Activated CD8-positive, alpha-beta memory T cell treated with anti-CD3 and anti-CD28 coated beads for 4 hours (primary cell): Measurements from ENCODE around the gene PARD3B.

Experiments
- DNase-seq, 2 donors: peaks; one replicate each; pipeline ENCODE4 v3.0.0-alpha.2; 2020; ENCODE audit warnings: low read depth in 2 of 2

PARD3B gene

DNA sequence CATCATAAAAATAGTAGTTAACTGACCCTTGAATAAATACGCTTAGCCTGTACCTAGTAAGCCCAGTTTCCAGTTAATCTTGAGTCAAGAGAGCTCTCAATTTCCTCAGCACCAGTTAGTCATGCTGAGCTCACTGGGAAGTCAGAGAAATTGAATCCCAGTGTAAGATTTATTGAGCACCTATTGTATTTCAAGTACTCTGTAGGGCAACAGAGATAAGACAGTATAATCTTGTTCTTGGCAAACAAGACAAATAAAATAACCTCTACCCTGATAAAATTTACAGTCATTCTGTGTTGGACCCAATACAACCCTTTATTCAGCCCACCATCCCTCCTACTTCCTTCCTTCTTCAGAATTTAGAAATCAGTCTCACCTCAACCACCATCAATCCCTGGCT is 1065.2 kb downstream of the PARD3B start:
- no peak for DNase-seq

DNA sequence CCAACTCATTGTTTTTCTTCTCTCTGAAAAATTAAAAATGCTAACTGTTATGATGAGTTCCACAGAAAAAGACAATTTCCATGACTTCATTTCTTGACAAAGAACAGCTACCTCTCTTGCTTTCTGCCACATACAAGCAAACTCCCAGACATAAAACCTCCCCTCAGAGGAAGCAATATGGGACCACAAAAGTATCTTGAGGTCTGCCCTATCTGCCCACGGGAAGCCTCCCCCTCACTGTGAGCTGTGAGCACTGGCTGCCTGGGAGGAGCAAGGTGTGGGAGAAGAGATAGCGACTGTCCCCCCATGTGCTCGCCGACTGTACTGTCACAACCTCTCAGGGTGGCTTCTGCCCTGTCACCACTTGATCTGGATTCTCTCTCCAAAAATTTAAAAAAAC is 1067.4 kb downstream of the PARD3B start:
- peak; percentile 2 to 48 for DNase-seq

DNA sequence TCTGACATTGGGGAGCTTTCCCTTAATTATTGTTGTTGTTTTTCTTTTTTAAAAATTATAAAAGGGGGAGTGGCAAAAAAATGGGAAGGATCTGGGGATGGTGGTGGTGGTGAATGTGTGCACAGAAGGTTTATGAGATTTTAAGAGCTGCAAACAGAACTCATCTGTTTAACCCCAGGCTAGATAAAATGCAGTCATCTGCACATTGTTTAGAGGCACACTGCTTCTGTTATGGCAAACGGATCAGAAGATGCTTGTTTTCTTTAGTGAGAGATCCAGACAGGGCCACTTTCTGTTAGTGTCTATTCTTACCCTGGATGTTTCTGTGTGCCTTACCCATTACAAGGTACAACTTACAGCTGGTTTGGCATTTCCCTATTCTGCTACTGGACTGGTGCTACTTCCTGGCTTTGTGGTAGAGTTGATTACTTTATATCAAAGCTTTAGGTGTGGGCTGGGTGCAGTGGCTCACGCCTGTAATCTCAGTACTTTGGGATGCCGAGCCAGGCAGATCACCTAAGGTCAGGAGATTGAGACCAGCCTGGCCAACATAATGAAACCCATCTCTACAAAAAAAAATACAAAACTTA is 1068.8 kb downstream of the PARD3B start:
- DNase-seq = no peak

DNA sequence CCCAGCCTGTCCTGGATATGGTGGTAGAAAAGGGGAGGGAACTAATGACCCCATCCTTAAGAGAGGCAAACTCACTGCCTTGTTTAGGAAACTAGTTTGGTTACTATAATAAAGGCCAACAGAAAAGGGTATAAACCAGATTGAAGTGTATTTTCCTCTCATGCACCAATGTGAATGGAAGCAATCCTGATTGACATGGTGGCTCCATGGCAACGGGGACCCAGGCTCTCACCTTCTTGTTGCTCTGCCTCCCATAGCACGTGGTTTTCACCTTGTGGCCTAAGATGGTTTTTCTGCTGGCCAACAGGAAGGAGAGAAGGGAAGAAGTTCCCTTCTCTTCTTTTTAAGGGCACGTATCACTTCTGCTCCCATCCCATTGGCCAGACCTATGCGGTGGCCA is 1069.7 kb downstream of the PARD3B start:
- DNase-seq = no peak

DNA sequence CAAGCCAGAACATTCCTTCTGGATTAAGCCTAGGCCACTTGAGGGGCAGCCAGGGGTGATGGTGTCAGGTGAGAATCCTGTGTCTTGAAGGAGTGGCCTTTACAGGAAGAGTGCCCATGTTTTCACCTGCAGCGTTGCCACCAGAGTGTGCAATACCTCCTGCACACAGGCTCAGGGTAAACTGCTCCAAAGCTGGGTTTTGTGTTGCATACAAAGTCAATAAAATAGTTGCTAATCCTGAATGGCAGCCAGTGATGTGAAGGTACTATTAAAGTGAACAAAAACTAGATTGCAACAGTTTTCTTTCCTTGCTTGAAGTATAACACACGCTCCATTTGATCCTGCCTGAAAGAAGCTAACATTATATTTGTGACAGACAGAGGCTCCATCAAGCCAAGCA is 1072.6 kb downstream of the PARD3B start:
- DNase-seq = no peak

DNA sequence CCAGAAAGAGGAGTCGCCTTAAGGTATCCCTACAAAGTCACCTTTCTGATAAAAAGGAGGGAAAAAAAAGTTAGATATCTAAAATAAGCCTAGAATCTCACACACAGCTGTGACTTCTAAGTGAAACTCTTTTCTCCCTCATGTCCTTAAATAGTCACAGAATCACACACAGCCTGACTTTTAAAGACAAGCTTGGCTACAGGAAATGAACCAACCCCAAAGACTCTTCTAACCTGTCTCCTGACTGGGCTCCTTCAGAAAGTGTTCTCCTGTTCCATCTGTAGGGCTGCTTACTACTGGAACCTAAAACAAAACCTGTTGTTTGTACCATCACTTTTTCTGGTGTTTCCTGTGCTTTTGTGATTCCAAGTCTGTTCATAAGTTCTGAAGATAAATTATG is 1074.3 kb downstream of the PARD3B start:
- no peak for DNase-seq

DNA sequence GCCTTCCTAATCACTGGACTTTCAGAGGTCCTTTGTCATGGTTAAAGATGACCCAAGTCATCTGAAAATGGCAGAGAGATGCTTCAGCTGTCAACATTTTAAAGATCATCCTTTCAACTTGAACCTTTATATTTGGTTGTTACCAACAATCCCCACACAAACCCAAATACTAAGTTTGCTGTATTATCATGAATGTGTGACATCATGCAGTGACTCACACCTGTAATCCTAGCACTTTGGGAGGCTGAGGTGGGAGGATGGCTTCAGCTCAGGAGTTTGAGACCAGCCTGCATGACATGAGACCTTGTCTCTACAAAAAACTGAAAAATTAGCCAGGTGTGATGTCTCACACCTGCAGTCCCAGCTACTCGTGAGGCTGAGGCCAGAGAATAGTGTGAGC is 1081.8 kb downstream of the PARD3B start:
- DNase-seq = no peak

DNA sequence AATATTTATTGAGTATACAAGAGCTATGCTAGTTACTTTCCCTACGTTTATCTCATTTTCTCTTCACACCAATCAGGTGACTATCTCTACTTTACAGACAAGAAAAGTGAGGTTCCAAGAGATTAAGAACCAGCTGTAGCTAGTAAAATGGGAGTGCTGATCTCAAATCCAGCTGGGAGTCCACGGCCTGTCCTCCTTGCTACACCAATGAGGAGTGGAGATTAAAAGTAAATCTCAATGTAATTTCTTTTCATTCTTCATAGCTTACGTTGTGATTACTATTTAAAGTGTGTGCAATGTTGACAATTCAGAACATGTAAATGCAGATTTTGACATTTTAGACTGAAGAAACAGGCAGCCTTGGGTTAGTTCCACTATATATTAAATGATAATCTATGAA is 1083.1 kb downstream of the PARD3B start:
- DNase-seq = no peak

DNA sequence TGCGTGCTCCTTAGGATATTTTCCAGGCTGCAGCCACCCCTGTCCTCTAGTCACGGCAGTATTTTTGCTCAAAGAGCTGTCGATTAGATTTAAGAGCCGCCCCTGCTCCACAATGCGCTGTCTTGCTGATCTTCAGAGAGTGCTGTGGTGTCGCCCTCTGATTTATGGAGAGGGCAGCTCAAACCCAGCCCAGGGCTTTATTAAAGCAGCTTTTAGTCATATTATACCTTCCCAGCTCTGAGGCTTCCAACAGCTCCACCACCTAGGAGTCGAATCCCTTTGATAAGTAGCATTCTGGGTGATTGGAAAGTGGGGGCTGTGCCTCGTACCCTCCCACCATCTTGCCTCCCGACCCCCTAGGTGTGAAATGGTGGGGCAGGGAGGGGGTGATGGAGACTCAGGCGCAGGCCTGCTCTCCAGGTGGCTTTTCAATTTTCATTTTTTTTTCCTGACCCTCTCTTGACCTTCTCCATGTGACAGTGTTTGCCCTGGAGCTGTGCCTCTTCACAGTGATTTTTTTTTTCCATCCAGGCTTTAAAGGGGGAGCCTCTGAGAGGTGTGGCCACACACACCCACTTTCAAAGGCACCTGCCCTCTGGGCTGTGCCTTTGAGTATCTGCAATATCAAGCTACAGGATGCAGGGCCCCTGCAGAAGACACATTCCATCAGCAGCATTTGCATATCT is 1084.0 kb downstream of the PARD3B start:
- DNase-seq = no peak

DNA sequence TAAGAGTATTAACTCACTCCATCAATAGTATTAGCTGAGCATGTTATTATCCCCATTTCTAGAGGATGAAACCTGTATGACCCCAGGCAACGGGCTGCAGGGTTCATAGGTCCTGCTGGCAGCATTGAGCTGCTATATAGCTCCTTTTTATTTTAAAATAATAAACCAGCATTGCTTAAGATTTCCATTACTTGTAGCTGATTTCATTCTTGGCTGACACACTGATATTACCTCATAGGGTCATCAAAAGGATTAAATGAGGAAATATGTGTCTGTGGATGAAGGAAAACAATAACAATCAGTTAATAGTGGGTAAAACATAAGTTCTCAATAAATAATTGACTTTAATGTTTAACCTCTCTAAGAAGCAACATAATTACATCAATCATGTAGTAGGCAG is 1088.7 kb downstream of the PARD3B start:
- DNase-seq = no peak

DNA sequence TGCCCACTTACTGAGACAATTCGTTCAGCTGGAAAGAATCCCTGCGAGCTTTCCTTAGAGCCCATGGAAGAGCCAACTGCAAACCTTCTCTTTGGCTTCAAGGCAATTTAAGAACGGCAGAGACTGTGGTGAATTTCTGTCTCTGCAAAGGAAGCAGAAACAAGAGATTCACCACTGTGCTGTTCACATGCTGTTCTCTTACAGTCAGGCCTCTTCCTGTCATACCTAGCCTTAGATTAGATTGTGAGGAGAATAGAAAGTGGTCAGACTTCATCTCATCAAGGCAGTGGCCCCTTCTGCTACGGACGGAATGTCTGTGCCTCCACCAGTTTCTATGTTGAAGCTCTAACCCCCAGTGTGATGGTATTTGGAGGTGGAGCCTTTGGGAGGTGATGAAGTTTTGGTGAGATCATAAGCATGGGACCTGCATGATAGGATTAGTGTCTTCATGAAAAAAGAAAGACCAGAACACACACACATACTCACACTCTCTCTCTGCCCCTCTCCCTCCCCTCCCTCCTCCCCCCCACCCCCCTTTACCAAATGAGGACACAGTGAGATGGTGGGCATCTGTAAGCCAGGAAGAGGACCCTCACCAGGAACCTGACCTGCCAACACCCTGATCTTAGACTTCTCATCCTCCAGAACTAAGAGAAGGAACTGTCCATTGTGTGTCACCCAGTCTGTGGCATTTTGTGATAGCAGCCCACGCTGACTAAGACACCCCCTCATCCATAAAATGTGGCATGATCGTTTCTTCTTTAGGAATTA is 1091.5 kb downstream of the PARD3B start:
- no peak for DNase-seq

DNA sequence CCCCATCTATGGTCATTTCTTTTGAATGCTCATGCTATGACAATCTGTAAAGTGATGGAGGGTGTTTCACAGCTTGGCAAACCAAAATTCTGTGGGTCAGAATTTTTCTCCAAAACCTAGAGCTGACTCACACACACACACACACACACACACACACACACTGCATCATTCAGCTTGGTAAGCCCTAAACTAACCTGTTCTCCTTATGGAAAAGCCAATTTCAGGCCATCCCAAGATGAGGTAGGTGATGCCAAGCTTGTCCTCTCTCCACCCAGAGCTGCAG is 1092.0 kb downstream of the PARD3B start:
- no peak for DNase-seq

DNA sequence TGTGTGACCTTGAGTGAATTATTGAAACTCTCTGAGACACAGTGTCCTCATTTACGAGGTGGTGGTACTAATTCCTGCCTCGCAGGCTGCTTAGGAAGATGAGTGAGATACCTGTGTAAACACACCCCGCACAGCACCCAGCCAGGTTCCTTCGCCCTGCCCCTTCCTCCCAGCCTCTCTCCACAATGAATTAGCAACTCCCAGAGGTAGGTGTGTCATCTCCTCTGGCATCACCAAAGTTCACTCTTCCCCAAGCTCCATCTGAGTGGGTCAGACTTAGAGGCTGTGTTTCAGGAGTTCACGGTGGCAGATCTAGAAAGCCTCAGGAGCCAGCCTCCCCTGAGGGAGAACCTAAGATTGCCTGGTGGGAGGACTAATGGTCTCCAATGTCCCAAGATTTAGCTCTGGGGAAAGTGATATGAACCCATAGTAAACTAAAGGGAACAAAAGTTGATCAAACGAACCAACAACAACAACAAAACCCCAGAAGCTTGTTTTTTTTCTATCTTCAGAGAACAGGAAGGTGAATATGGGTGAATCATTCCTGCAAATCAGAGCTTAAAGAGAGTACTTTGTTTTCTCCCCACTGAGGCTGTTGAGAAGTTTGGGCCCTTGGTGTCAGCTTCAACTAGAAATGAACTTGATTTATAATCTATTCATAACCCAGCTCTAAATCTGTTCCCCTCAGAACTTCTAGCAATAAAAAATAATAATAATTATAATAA is 1092.7 kb downstream of the PARD3B start:
- DNase-seq = no peak

DNA sequence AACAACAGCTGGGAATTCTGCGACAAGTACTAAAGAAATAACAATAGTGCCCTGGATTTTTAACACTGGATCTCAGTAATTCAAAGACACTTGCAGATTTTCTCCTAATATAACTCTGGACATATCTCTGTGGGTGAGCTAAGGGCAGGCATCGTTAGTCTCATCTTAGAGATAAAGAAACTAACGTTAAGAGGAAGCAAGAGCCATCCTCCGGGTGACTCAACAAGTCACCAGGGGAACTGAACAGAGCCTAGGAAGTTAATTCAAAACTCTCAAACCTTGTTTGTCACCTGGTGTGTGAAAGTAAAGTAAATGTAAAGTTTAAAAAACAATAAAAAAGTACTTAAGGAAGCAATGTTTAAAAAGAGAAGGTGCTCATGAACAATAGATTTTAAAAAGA is 1095.4 kb downstream of the PARD3B start:
- no peak for DNase-seq

DNA sequence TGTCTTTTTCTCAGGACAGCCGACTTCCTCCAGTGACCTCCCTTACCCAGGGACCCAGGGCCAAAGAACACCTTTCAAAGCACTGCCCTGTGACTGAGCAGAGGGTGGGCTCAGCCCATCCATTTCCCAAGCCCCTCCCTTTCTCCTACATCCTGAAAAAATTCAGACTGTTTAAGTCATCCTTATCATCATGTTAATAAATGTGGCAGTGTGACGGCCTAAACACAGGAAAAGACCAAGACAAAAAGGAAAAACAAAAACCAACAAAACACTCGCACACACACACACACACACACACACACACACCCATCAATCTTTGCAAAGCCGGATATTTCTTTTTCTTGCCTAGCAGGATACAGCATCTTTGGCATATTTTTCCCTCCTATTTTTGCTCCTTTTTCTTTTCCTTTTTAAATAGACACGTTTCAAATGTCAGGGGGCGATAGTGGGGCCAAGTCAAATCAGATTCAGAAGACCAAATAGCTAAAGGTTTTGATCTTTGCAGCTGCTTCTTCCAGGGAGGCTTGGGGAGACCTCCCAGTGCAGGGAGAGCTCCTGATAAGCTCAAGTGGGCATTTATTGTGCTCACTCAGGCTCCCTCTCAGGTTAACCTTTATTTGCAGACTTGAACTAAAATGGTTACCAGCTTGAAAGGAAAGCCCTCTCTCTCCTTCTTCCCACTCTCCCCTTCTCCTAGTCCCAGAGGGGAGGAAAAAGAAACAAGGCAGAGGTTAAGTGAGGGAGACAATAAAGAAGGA is 1097.5 kb downstream of the PARD3B start:
- DNase-seq = no peak

DNA sequence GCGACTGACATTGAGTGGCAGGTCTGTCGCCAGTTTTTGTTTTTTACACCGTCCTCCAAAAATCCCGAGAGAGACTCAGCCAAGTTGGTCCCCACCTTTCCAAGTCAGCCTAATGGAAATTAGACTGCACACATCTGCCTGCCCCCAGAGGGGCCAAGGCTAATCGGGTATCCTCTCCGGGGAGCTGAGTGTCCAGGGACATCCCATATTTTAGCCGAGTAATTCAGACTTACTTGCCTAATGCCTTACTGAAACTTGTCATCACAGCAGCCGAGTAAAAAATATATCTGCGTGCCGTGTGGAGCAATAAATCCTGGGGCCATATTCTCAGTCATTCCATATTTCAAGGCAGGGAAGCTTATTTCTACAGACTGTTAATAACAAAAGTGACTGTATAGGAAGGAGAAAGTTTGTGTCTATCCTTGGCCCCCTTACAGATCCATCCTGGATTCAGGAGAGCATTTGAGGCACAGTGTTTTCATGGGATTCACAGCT is 1098.2 kb downstream of the PARD3B start:
- DNase-seq = no peak

DNA sequence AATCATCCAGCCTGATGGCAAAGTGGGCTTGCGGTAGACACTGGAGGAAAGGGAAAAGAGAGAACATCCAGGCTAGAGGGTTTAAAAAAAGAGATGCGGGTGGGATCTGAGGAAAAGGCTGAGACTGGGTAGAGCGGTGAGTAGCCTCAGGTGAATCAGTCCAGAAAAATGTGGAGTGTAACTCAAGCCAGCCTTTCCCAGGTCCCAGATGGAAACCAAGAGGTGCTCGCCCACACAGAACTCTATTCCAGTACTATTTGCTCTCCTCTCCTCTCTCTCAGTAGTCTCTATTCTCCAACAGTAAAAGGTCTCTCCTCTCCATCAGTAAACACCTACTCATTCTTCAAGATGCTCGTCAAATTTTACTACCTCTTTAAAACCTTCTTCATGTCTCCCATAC is 1098.7 kb downstream of the PARD3B start:
- no peak for DNase-seq

DNA sequence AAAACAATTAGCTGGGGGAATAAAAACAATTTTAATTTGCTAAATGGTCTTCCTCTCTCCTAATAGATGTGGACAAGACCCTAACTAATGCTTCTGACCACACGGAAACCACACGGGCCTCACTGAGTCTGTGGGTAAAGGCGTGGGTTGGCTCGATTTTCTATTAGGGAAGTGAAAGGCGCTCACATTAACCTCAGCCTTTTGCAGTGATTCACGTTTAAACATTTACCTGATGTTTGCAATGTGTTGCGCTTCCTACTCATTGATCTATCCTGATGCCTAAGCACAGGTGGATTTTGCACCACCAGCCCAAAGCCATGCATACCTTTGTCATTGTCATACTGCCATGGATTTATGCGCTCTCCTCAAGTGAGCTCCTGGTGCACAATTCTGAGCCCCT is 1101.4 kb downstream of the PARD3B start:
- no peak for DNase-seq

DNA sequence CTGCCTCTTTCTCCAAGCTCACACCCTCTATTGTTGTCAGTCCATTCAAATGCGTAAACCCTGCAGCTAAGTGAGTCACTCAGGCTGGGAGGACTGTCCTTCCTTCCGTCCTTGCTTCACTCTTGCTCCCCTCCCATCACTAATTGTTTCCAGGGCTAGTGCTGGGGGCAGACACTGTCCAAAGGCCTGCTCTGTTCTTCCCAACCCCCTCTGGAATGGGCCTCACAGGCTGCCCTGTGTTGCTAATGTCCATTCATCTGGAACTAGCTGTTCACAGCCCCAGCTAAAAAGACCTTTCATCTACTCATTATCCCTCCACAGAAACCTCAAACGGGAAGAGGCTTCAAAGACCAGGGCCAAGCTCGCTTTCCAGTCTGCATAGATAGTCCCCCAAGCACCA is 1105.2 kb downstream of the PARD3B start:
- DNase-seq = no peak

DNA sequence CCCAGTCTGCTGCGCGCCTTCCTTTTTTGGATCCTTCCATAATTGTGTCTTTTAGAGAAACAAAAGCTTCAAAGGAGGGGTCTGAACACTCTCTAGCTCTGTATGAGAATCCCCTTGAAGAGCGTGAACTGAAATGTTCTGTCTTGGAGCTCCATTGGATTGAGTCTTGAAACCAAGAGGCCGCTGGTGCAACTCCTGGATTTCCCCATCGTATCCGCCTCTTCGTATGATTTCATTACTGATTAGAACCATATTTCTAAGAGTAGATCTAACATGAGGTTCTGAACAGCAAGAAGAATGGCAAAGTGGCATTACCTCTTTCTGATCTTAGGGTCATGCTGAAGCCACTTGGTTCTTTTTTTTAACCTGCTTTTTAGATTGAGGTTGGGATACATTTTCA is 1105.7 kb downstream of the PARD3B start:
- no peak for DNase-seq

DNA sequence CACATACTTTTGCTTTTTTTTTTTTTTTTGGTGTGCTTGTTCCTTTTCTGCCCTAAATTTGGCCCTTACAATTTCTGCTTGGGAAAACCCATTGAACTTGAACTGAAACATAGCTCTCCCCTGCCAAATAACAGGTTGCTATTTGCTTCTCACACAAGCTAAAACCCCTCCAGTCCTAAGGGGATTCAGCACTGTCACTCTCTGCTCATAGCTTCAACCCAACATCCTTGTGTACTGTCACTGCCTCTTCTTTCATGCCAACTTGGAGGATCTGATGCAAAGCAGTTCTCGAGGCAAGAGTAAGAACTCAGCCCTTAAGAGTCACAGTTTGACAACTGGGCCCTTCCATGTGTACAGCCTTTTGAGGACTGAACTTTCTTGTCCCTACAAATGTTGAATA is 1106.4 kb downstream of the PARD3B start:
- DNase-seq = no peak
